Measurements from ENCODE around the gene RHOJ.
"Not testable (repeated sequence)": the region's sequence is repeated elsewhere in the genome, so short reads cannot be mapped to it uniquely, and the experiment has no call there.

The RHOJ gene

DNA sequence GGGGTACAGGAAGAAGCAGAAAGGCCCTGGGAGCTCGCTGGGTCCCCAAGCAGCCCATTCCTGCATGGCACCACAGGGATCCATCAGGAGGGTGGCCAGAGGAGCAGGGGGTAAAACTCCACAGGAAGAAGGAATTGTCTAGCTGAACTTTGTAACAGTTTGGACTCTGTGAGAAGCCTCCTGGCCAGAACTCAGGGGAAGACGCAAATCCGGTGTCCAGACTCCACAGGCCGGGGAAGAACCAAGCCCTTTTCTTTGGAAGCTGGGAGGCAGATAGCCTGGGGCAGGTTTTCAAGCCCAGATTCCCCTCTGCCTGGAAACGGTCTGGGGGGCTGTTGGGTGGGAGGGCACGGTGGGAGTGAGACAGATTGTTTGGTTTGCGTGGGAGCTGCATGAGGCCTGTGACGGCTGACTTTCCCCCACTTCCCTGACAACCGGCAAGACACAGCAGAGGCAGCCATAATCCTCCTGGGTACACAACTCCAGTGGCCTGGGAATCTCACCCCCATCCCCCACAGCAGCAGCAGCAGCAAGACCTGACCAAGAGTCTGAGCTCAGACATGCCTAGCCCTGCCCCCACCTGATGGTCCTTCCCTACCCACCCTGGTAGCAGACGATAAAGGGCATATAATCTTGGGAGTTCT lies 97.8 kb downstream of the RHOJ start:
- DNase-seq, result no peak

DNA sequence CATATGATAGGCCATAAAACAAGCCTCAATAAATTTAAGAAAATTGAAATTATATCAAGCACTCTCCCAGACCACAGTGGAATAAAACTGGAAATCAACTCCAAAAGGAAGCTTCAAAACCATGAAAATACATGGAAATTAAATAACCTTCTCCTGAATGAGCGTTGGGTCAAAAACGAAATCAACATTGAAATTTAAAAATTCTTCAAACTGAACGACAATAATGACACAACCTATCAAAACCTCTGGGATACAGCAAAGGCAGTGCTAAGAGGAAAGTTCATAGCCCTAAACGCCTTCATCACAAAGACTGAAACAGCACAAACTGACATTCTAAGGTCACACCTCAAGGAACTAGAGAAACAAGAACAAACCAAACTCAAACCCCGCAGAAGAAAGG lies 100.2 kb downstream of the RHOJ start:
- not testable (repeated sequence) for DNase-seq

DNA sequence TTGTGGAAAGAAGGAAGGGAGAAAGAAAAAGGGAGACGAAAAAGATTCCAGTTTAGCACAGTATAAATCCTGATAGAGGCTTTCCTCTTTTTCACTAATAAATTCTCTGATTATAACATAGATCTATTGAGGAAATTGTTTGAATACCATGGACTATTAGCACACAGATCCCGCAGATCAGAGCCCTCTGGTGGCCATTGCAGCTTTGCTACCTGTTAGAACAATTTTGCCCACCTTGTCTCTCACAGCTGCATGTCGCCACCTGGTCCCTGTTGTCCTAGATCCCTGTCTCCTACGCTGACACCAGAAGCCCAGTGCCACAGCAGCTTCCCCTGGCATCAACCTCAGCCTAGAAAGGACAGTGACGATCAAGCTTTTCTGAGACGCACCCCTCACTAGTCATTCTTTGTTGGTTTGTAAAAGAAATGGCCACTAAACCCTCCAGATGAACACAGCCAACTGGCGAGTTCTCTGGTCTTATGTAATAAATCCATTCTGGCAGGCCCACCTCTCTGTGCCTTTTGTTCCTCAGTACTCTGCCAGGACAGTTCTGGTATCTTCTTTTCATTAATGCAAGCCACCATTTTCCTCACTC lies 104.6 kb downstream of the RHOJ start:
- no peak for DNase-seq

DNA sequence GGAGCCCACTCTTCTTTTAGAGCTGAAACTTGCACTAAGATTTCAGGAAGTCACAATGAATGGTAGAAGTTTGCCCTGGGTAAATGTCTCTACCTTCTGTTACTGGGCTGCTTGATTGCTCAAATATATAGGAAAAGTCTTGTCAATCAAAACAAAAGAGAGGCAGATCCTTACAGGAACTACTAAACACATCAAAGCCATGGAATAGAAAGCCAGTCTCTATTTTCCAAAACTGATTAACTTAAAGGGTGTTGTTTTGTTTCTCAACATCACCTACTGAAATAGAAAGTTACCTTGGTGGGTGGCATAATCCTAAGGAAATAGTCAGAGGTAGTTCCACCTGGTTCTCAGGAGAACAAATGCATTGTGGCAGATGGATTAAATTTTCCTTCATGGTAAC lies 114.6 kb downstream of the RHOJ start, which contains the start of gene GPHB5:
TSS of gene GPHB5 (minus strand) at position 101 of the 400 bp plus-strand sequence. CDS start 1,086 bp downstream, outside the sequence.
- DNase-seq, result no peak

DNA sequence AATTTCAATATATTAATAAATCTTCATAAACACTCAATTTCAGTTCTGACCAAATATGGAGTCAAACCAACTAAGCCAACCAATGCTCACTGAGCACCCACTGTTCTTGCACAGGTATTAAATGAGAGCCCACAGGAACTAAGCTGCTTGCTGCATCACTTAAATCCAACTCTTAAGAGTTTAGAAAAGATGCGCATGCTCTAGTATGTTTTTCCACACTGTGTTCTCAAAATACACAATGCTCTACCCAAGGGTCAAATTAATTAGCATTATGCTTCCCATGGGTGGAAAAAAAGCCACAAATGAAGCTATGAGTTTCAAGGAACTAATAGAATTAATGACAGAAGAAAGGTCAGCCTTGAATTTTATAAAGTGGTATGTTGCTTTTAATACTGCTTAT lies 118.2 kb downstream of the RHOJ start:
- DNase-seq, result no peak

DNA sequence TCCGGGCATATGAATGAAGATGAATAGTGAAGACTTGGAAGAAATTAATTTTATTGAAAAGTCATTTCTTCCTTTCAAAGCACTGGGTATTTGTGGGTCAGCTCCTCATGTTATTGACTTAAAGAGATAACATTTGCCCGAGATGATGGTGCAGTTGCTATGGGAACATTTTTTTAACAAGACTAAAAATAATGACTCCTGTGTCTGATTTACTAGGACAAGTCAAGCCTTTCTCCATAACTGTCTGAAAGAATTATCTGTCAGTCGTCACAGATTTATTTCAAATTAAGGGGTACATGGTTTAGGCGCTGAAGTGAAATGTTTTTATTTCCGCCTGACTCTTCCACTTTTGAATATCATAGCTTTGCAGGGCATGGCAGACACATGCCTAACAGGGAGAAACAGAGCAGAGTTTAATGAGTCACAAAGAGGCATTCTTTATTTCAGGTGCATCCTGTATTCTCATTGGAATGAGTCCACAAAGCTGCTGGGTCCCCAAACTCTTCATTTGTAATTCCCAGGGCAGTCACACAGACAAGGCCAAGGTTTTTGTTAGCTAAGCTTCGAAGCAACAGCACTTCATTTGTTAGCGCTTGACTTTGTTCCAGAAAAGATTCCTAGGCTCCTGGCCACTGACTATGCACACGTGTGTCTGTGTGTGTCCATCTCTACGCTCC lies 118.8 kb downstream of the RHOJ start:
- no peak for DNase-seq

DNA sequence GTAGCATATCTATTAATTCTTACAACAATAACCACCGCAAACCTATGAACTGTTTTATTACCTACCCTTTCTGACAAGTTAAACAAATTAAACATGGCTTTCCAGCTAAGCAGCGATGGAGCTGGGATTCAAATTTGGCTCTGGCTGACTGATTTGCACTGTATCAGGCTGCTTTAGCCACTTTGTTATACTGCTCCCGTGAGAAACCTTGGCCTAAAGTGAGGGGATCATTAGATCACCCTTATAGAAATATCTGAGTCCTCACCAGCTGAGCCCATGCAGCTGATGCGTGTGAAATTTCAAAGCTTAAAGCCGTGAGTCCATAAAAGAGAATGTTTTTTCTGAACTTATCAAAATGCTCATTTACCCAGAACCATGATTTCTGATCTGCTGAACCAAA lies 122.6 kb downstream of the RHOJ start:
- DNase-seq, result no peak

DNA sequence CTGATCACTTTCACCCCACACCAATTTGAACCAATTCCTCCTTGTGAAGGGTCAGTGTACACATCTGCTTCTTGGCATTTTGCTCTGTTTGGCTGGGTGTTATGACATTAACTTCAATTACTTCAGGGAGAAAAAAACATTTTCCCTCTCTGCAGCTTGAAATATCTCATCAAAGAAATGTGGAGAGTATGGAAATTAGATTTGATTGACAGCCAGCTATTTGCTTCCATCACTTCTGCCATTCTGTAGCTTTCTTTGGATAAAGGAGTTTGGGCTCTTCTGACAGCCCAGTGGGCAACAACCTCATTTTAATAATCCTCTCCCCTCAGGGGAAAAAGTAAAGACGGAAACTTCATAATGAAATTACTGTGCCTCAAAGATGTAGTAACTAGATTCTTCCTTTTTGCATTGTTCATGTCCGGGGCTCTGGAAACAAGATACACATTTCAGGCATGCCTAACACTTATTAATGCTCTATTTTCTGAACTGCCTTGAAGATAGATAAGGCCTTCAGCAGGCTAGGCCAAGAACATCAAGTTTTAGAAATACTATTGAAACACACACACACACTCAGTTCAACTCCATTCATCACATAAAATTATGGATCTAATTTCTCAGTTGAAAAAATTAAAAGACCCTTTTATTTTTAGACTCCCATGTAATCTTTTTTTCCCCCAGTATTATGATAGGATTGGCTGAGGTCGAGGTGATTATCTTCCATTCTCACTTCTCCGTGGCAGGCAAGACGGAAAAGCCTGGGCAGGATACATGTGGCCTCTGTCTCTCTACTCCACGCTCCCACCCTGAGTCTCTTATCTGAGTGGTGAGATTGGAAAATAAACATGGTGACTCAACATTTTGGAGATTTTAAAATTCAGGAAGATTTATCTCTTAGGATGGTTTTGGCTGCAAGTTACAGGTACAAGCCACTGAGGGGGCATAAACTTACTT lies 124.8 kb downstream of the RHOJ start:
- DNase-seq, result no peak

DNA sequence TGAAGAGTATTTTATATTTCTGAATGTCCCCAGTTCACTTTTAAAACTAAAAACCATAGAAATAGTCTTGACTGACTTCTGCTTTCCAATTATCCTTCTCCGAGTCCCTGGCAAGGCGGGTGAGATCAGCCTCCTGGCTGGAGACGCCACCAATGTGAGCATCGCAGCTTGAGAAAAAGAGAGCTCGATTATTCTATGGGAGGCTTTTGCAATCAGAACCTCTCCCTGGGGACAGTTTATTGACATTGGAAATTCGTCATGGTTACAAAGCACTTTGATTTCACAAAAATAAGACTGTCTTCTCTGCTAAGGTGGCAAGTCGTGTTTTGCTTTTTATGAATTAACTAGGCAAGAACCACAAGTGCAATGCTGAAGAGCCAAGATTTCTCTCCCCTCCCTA lies 138.1 kb downstream of the RHOJ start:
- DNase-seq, result no peak

All from activated CD8-positive, alpha-beta memory T cell treated with anti-CD3 and anti-CD28 coated beads for 24 hours (primary cell).